Left hindlimb (tissue), 1 donor: ENCODE measurements around the gene LIMS2.

Experiments used
- DNase-seq: peaks from one replicate; pipeline ENCODE4 v3.0.0-alpha.2; 2018

The LIMS2 gene

GRCh38 chr2:127673291-127674069, 1.9 kb downstream of the LIMS2 start:
- no peak for DNase-seq

GRCh38 chr2:127672341-127673224, 2.7 kb downstream of the LIMS2 start:
- DNase-seq: no peak

GRCh38 chr2:127671557-127672302, 3.6 kb downstream of the LIMS2 start:
- DNase-seq: no peak

GRCh38 chr2:127670957-127671290, 4.4 kb downstream of the LIMS2 start:
- DNase-seq: no peak

- no peak for DNase-seq
Observed at GRCh38 chr2:127670055-127670956, 5.0 kb downstream of the LIMS2 start.

GRCh38 chr2:127669056-127669455, 6.3 kb downstream of the LIMS2 start:
- no peak for DNase-seq

- DNase-seq: no peak
Observed at GRCh38 chr2:127665267-127665893, 9.9 kb downstream of the LIMS2 start.

- DNase-seq: no peak
Observed at GRCh38 chr2:127664895-127665225, 10.5 kb downstream of the LIMS2 start.

- peak; percentile 21 for DNase-seq
Observed at GRCh38 chr2:127664065-127664894, 11.1 kb downstream of the LIMS2 start.

- DNase-seq: peak; percentile 21
Observed at GRCh38 chr2:127663566-127664064, 11.7 kb downstream of the LIMS2 start.

- DNase-seq: peak; percentile 2
Observed at GRCh38 chr2:127662937-127663565, 12.3 kb downstream of the LIMS2 start.

GRCh38 chr2:127661949-127662510, 13.3 kb downstream of the LIMS2 start:
- DNase-seq: peak; percentile 31

- peak; percentile 16 for DNase-seq
Observed at GRCh38 chr2:127661072-127661649, 14.2 kb downstream of the LIMS2 start.

- peak; percentile 7 for DNase-seq
Observed at GRCh38 chr2:127660291-127660578, 15.1 kb downstream of the LIMS2 start.

GRCh38 chr2:127659408-127660290, 15.7 kb downstream of the LIMS2 start:
- DNase-seq: peak; percentile 28

GRCh38 chr2:127658641-127659407, 16.5 kb downstream of the LIMS2 start:
- DNase-seq: peak; percentile 19

GRCh38 chr2:127658146-127658545, 17.2 kb downstream of the LIMS2 start:
- peak; percentile 4 for DNase-seq

- no peak for DNase-seq
Observed at GRCh38 chr2:127657232-127657595, 18.1 kb downstream of the LIMS2 start.
